ENCODE data around the gene RPS27L. TPM values are rescaled to one million over a fixed set of nuclear protein-coding genes. Genes with fewer than 3 reads are reported as not detected.

RPS27L gene
- total and polyA plus RNA-seq, 9 of the 15 experiments (the other 6 are each of a cell fraction or from before 2014, with no cell fraction given) = 72.2 to 382 (median 116) TPM

DNA sequence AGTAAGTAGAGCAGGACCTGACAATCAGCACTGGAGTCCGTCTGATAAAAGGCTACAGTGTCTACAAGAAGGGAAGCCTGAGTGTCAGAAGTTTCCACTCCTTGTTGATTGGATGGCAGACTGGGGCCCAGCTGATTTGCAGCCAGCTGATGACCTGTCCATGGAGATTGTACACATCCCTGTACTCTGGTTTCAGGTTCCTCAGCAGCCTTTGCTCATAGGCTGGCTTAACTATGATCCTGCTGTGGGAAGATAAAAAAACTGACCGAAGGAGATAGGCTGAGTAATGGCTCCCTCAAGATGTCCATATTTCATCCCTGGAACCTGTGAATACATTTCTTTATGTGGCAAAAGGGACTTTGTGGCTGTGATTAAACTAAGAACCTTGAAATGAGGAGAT lies 47.4 kb downstream of the RPS27L start (continued):
- peak; percentile 78 to 96; a peak in 3 of 4 replicates for TF ChIP-seq SIN3A (IDR thresholded peaks at IDR 0.05; ENCODE audit: borderline replicate concordance in 2 of 2, control insufficient read depth in 1 of 2, low read depth in 2 of 2, low read length in 2 of 2)
- TF ChIP-seq ARID1B (IDR thresholded peaks at IDR 0.05) = peak; percentile 96
- TF ChIP-seq NR2C1 (IDR thresholded peaks at IDR 0.05) = peak; percentile 54
- TF ChIP-seq NR2C1 (tag; IDR thresholded peaks at IDR 0.05) = peak; percentile 60
- TF ChIP-seq, protein P1, sequence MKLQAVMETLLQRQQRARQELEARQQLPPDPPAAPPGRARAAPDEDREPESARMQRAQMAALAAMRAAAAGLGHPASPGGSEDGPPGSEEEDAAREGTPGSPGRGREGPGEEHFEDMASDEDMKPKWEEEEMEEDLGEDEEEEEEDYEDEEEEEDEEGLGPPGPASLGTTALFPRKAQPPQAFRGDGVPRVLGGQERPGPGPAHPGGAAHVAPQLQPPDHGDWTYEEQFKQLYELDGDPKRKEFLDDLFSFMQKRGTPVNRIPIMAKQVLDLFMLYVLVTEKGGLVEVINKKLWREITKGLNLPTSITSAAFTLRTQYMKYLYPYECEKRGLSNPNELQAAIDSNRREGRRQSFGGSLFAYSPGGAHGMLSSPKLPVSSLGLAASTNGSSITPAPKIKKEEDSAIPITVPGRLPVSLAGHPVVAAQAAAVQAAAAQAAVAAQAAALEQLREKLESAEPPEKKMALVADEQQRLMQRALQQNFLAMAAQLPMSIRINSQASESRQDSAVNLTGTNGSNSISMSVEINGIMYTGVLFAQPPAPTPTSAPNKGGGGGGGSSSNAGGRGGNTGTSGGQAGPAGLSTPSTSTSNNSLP (IDR thresholded peaks at IDR 0.05; ENCODE audit: borderline replicate concordance, low read depth, low read length) = peak; percentile 62; the same call in 1 of the 2 replicates
- TF ChIP-seq HDAC1 (IDR thresholded peaks at IDR 0.05) = peak; percentile 37 to 87; a peak in 2 of 4 replicates
- no peak for TF ChIP-seq RBM14 (IDR thresholded peaks at IDR 0.05; ENCODE audit: borderline replicate concordance, insufficient read depth, low read depth, low read length)
- TF ChIP-seq TOE1 (IDR thresholded peaks at IDR 0.05; ENCODE audit: borderline replicate concordance) = 0 out of 2 replicates have a peak, but pooled peaks have one; percentile 33
- no peak for TF ChIP-seq TOE1 (CRISPR knock-in tag; IDR thresholded peaks at IDR 0.05; ENCODE audit: borderline replicate concordance, low read depth)
- no peak for TF ChIP-seq BDP1 (IDR thresholded peaks at IDR 0.05; ENCODE audit: insufficient read depth, insufficient read length)
- TF ChIP-seq ZNF717 (CRISPR knock-in tag; IDR thresholded peaks at IDR 0.05) = no peak
- TF ChIP-seq, protein P2, sequence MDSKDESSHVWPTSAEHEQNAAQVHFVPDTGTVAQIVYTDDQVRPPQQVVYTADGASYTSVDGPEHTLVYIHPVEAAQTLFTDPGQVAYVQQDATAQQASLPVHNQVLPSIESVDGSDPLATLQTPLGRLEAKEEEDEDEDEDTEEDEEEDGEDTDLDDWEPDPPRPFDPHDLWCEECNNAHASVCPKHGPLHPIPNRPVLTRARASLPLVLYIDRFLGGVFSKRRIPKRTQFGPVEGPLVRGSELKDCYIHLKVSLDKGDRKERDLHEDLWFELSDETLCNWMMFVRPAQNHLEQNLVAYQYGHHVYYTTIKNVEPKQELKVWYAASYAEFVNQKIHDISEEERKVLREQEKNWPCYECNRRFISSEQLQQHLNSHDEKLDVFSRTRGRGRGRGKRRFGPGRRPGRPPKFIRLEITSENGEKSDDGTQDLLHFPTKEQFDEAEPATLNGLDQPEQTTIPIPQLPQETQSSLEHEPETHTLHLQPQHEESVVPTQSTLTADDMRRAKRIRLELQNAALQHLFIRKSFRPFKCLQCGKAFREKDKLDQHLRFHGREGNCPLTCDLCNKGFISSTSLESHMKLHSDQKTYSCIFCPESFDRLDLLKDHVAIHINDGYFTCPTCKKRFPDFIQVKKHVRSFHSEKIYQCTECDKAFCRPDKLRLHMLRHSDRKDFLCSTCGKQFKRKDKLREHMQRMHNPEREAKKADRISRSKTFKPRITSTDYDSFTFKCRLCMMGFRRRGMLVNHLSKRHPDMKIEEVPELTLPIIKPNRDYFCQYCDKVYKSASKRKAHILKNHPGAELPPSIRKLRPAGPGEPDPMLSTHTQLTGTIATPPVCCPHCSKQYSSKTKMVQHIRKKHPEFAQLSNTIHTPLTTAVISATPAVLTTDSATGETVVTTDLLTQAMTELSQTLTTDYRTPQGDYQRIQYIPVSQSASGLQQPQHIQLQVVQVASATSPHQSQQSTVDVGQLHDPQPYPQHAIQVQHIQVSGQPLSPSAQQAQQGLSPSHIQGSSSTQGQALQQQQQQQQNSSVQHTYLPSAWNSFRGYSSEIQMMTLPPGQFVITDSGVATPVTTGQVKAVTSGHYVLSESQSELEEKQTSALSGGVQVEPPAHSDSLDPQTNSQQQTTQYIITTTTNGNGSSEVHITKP (IDR thresholded peaks at IDR 0.05; ENCODE audit: partially characterized antibody) = no peak
- no peak for TF ChIP-seq XRCC5 (IDR thresholded peaks at IDR 0.05; ENCODE audit: low read depth, low read length)
- no peak for TF ChIP-seq MYC (IDR thresholded peaks at IDR 0.05; ENCODE audit: low read depth, low read length)
- TF ChIP-seq MYC (CRISPR knock-in tag; IDR thresholded peaks at IDR 0.05; ENCODE audit: borderline replicate concordance, low read depth) = no peak
- TF ChIP-seq, protein P3, sequence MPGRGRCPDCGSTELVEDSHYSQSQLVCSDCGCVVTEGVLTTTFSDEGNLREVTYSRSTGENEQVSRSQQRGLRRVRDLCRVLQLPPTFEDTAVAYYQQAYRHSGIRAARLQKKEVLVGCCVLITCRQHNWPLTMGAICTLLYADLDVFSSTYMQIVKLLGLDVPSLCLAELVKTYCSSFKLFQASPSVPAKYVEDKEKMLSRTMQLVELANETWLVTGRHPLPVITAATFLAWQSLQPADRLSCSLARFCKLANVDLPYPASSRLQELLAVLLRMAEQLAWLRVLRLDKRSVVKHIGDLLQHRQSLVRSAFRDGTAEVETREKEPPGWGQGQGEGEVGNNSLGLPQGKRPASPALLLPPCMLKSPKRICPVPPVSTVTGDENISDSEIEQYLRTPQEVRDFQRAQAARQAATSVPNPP (IDR thresholded peaks at IDR 0.05; ENCODE audit: borderline replicate concordance, insufficient read depth, insufficient read length) = no peak
- TF ChIP-seq JUN (IDR thresholded peaks at IDR 0.05; ENCODE audit: borderline replicate concordance, low read depth, low read length) = peak; percentile 46; the same call in 1 of the 2 replicates
- TF ChIP-seq JUN (CRISPR knock-in tag; IDR thresholded peaks at IDR 0.05; ENCODE audit: borderline replicate concordance) = no peak
- TF ChIP-seq, protein P4, sequence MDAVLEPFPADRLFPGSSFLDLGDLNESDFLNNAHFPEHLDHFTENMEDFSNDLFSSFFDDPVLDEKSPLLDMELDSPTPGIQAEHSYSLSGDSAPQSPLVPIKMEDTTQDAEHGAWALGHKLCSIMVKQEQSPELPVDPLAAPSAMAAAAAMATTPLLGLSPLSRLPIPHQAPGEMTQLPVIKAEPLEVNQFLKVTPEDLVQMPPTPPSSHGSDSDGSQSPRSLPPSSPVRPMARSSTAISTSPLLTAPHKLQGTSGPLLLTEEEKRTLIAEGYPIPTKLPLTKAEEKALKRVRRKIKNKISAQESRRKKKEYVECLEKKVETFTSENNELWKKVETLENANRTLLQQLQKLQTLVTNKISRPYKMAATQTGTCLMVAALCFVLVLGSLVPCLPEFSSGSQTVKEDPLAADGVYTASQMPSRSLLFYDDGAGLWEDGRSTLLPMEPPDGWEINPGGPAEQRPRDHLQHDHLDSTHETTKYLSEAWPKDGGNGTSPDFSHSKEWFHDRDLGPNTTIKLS (IDR thresholded peaks at IDR 0.05; ENCODE audit: borderline replicate concordance, low read depth) = no peak
- peak; percentile 95 for TF ChIP-seq TCF3 (CRISPR knock-in tag; IDR thresholded peaks at IDR 0.05)
- TF ChIP-seq TBL1XR1 (IDR thresholded peaks at IDR 0.05; ENCODE audit: low read length in 2 of 2) = peak; percentile 62 to 74; a peak in 2 of 4 replicates

All from K562 (cell line).